Stomach (tissue), 4 donors: ENCODE data around the gene ZNF878.
"Not testable (repeated sequence)": the region's sequence is repeated elsewhere in the genome, so short reads cannot be mapped to it uniquely, and the experiment has no call there.

ENCODE experiments used
- EP300 ChIP-seq: sonication (generic); formaldehyde crosslinking; IDR thresholded peaks from one replicate; pipeline ENCODE4 v1.6.1; 2017; ENCODE audit warnings: antibody characterized with exemption
- POLR2A ChIP-seq, 4 donors: fragments of 450-650 bp; IDR thresholded peaks; one replicate each; pipeline ENCODE4 v1.6.1; 2016; ENCODE audit warnings: antibody characterized with exemption in 4 of 4, control low read depth in 2 of 4, mild to moderate bottlenecking in 1 of 4, moderate library complexity in 1 of 4

DNA sequence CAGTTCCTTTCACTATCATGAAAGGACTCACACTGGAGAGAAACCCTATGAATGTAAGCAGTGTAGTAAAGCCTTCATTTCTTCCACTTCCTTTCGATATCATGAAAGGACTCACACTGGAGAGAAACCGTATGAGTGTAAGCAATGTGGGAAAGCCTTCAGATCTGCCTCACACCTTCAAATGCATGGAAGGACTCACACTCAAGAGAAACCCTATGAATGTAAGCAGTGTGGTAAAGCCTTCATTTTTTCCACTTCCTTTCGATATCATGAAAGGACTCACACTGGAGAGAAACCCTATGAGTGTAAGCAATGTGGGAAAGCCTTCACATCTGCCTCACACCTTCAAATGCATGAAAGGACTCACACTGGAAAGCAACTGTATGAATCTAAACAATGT lies 23.6 kb upstream of the ZNF878 start:
- not testable (repeated sequence) for TF ChIP-seq EP300; POLR2A (IDR thresholded peaks at IDR 0.05)
